AG04449 (cell line): ENCODE data around the gene PDE8A.
"Not testable (repeated sequence)": the region's sequence is repeated elsewhere in the genome, so short reads cannot be mapped to it uniquely, and the experiment has no call there.

Experiments
- CTCF ChIA-PET: fragments of 350-600 bp; formaldehyde crosslinking; extraction: SDS; loops from one replicate; lab custom pipeline; 2021; ENCODE audit warnings: antibody characterized with exemption; lab: Yijun Ruan, JAX
- POLR2A ChIA-PET: fragments of 400-600, 350-600 bp; formaldehyde crosslinking; extraction: SDS; loops from one replicate; lab custom pipeline; 2020; ENCODE audit warnings: antibody characterized with exemption, inconsistent platforms; lab: Yijun Ruan, JAX
- DNase-seq: peaks from one replicate; pipeline ENCODE4 v3.0.0-alpha.2; 2010; ENCODE audit warnings: low read depth, low spot score
- H3K4me3 ChIP-seq: 2 replicates; pipeline ENCODE4 v1.5.1; 2011; ENCODE audit warnings: low read depth, mild to moderate bottlenecking, control low read depth, low read length
- CTCF ChIP-seq: IDR thresholded peaks from one replicate; pipeline ENCODE4 v1.5.1; 2011; ENCODE audit warnings: mild to moderate bottlenecking, moderate library complexity, low read length, control low read depth, inconsistent platforms; ENCODE audit not compliant: insufficient read depth; ENCODE audit errors: missing control alignments

PDE8A gene

DNA sequence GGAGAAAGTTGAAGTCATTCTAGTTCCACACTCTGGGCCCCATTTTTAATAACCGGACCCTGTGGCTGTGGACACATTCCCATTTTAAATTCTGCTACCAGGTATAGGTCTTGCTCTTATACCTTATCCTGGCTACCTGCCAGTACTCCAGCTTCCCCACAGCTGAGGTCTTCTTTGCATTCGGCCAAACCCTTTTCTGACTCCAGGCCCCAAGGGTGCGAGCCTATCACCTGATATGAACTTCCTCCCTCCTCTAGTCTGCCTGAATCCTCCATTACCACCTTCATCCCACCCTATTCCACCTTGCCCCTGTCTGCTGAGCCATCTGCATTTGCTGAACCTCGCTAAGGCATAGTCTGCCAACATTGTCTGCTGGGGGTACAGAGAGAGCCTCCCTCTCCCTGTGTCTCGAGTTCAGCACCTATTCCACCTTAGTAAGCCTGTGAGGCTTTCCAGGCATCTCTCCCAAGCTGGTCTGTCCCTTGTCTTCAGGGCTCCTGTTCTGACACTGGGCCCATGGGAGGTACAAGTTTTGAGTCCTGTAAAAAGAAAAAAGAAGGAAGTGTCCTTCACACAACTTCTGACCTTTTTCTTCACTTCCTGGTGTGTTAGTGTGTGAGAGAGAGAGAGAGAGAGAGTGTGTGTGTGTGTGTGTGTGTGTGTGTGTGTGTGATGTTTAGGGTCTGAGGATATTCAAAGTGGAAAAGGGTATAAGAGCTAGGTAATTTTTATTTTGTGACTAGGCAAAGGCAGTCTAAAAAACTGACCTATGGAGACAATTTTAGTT lies 27.0 kb downstream of the PDE8A start:
- CTCF ChIA-PET: interaction anchor here (1.2 kb wide), 3 partner anchors 21 to 421 kb away, joined by 4 read pairs; no protein-coding TSS in a partner anchor
- no peak for DNase-seq
- H3K4me3 ChIP-seq: no peak overlapping the region
- no peak for TF ChIP-seq CTCF
- POLR2A ChIA-PET: no interaction called here

DNA sequence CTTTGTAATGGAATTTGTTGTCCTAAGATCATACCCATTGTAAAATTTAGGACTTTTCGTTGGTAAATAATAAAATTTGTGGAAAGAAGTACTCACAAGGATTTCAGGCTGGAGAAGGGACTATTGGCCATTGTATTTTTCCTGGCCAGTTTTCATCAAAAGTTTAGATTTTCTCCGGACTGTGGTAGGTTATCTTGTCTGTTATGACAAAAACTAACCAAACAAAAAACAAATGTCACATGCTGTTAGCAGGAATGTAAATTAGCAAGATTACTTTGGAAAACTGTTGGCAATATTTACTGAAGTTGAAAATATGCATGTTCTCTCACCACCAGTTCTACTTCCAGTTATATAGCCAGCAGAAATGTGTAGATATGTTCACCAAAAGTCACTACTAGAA lies 27.8 kb downstream of the PDE8A start:
- CTCF ChIA-PET: interaction anchor here (1.2 to 1.3 kb wide), 2 partner anchors 29 to 421 kb away, joined by 4 read pairs; no protein-coding TSS in a partner anchor
- POLR2A ChIA-PET: no interaction called here
- H3K4me3 ChIP-seq: no peak overlapping the region
- DNase-seq: no peak
- no peak for TF ChIP-seq CTCF

DNA sequence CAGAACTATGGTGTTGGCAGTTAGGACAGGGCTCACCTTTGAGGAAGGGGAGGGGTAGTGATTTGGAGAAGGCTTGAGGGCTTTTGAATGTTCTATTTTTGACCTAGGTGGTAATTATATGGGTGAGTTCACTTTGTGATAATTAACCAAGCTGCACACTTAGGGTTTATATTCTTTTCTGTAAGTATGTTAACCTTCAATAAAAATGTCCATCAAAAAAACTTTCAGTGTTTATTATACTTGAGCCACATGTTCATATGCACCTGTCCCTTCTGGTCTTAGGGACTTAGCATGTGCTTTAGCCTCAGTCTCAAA lies 28.4 kb downstream of the PDE8A start:
- H3K4me3 ChIP-seq: no peak overlapping the region
- no peak for DNase-seq
- ChIA-PET CTCF (interaction anchor here (1.3 kb wide), 1 partner anchor 29 kb away, joined by 4 read pairs; no protein-coding TSS in a partner anchor), POLR2A (no interaction called here)
- TF ChIP-seq CTCF: no peak

- no peak for TF ChIP-seq CTCF
- no peak for DNase-seq
- H3K4me3 ChIP-seq: no peak overlapping the region
- ChIA-PET POLR2A (no interaction called here), CTCF (interaction anchor here (1.3 kb wide), 1 partner anchor 30 kb away, joined by 4 read pairs; no protein-coding TSS in a partner anchor)
Measured at GRCh38 chr15:85010386-85011159, 28.9 kb downstream of the PDE8A start.

- H3K4me3 ChIP-seq: no peak overlapping the region
- no peak for TF ChIP-seq CTCF
- no peak for DNase-seq
- ChIA-PET CTCF (no interaction called here), POLR2A (no interaction called here)
Measured at GRCh38 chr15:85011160-85011571, 29.5 kb downstream of the PDE8A start.

- POLR2A ChIA-PET, H3K4me3 ChIP-seq, CTCF ChIA-PET, DNase-seq: not testable (repeated sequence)
Measured at GRCh38 chr15:85011724-85012123, 30.1 kb downstream of the PDE8A start.
